Embryonic facial prominence (tissue), 1 donor: ENCODE measurements around the gene MRTFB.

ENCODE experiments used
- DNase-seq: peaks from one replicate; pipeline ENCODE4 v3.0.0-alpha.2; 2016; ENCODE audit errors: extremely low spot score

MRTFB gene

GRCh38 chr16:14285513-14286367, 214.6 kb downstream of the MRTFB start:
- DNase-seq: peak; percentile 81

- no peak for DNase-seq
Measured at GRCh38 chr16:14286368-14287230, 215.5 kb downstream of the MRTFB start.

GRCh38 chr16:14289692-14290340, 218.7 kb downstream of the MRTFB start:
- no peak for DNase-seq

- DNase-seq: no peak
Measured at GRCh38 chr16:14291286-14291685, 220.2 kb downstream of the MRTFB start.

GRCh38 chr16:14292051-14292825, 221.1 kb downstream of the MRTFB start:
- DNase-seq: no peak

GRCh38 chr16:14296663-14297062, 225.5 kb downstream of the MRTFB start:
- no peak for DNase-seq

GRCh38 chr16:14298374-14299122, 227.4 kb downstream of the MRTFB start:
- DNase-seq: no peak

GRCh38 chr16:14300705-14301168, 229.6 kb downstream of the MRTFB start:
- DNase-seq: peak; percentile 56

GRCh38 chr16:14301169-14302030, 230.3 kb downstream of the MRTFB start:
- DNase-seq: no peak

GRCh38 chr16:14302031-14302398, 230.9 kb downstream of the MRTFB start:
- no peak for DNase-seq

- no peak for DNase-seq
Measured at GRCh38 chr16:14302399-14303181, 231.5 kb downstream of the MRTFB start.

GRCh38 chr16:14303182-14303618, 232.1 kb downstream of the MRTFB start:
- DNase-seq: no peak

GRCh38 chr16:14303639-14304394, 232.7 kb downstream of the MRTFB start:
- DNase-seq: no peak

- no peak for DNase-seq
Measured at GRCh38 chr16:14304891-14305460, 233.9 kb downstream of the MRTFB start.

GRCh38 chr16:14306485-14307058, 235.5 kb downstream of the MRTFB start:
- DNase-seq: no peak

- no peak for DNase-seq
Measured at GRCh38 chr16:14307059-14307526, 236.0 kb downstream of the MRTFB start.
